Measurements from ENCODE around the gene YBEY.

GRCh38 chr21:46307625-46308024, 21.5 kb downstream of the YBEY start:
- no peak for TF ChIP-seq CTCF (IDR thresholded peaks at IDR 0.05)
- no peak for TF ChIP-seq POLR2AphosphoS5 (IDR thresholded peaks at IDR 0.05)

Data from upper lobe of left lung (tissue), 4 donors.